Upper lobe of left lung (tissue), 4 donors: ENCODE results near the gene ASTE1.
"Not testable (repeated sequence)": the region's sequence is repeated elsewhere in the genome, so short reads cannot be mapped to it uniquely, and the experiment has no call there.

ENCODE experiments used
- POLR2A ChIP-seq, 4 donors: fragments of 450-650 bp; IDR thresholded peaks; one replicate each; pipeline ENCODE4 v1.5.1; 2016 to 2017; ENCODE audit warnings: antibody characterized with exemption in 4 of 4, mild to moderate bottlenecking in 2 of 4
- TF ChIP-seq, protein P1 (sequence below), 6 experiments: fragments of 450-650 bp in 4 of 6; fragments of 200-600 bp in 2 of 6; sonication (generic) in 2 of 6; IDR thresholded peaks; one replicate each; pipeline ENCODE4 v1.5.1; 2016 to 2019; ENCODE audit warnings: antibody characterized with exemption in 6 of 6

- TF ChIP-seq, protein P1, sequence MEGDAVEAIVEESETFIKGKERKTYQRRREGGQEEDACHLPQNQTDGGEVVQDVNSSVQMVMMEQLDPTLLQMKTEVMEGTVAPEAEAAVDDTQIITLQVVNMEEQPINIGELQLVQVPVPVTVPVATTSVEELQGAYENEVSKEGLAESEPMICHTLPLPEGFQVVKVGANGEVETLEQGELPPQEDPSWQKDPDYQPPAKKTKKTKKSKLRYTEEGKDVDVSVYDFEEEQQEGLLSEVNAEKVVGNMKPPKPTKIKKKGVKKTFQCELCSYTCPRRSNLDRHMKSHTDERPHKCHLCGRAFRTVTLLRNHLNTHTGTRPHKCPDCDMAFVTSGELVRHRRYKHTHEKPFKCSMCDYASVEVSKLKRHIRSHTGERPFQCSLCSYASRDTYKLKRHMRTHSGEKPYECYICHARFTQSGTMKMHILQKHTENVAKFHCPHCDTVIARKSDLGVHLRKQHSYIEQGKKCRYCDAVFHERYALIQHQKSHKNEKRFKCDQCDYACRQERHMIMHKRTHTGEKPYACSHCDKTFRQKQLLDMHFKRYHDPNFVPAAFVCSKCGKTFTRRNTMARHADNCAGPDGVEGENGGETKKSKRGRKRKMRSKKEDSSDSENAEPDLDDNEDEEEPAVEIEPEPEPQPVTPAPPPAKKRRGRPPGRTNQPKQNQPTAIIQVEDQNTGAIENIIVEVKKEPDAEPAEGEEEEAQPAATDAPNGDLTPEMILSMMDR (IDR thresholded peaks at IDR 0.05) = not testable (repeated sequence)
- not testable (repeated sequence) for TF ChIP-seq POLR2A (IDR thresholded peaks at IDR 0.05)
Measured at GRCh38 chr3:131042271-131042985, 15.8 kb upstream of the ASTE1 start.
